Transverse colon (tissue), 4 donors: Measurements from ENCODE around the gene SUPT4H1. TPM values are rescaled to one million over a fixed set of nuclear protein-coding genes. Genes with fewer than 3 reads are reported as not detected.

Experiments
- DNase-seq: peaks from one replicate; pipeline ENCODE4 v3.0.0-alpha.2; 2019
- H3K27ac ChIP-seq, 4 donors: fragments of 200-600 bp; sonication (generic); 2 replicates each; pipeline ENCODE4 v1.5.1; 2016 to 2018; ENCODE audit warnings: inconsistent platforms in 4 of 4
- H3K27me3 ChIP-seq: fragments of 200-600 bp; sonication (generic); 2 replicates; pipeline ENCODE4 v1.5.1; 2017; ENCODE audit warnings: inconsistent platforms
- H3K36me3 ChIP-seq, 4 donors: fragments of 200-600 bp; sonication (generic); 2 replicates each; pipeline ENCODE4 v1.5.1; 2017 to 2019; ENCODE audit warnings: inconsistent platforms in 4 of 4
- H3K4me1 ChIP-seq, 4 donors: fragments of 200-600 bp; sonication (generic); 2 replicates each; pipeline ENCODE4 v1.5.1; 2017 to 2020; ENCODE audit warnings: inconsistent platforms in 4 of 4
- H3K4me3 ChIP-seq, 4 donors: fragments of 200-600 bp; sonication (generic); 1 replicate in 1 of 4; 2 replicates in 3 of 4; pipeline versions ENCODE4 v1.5.1 to v1.6.1; 2017 to 2019; ENCODE audit warnings: inconsistent platforms in 4 of 4
- H3K9me3 ChIP-seq, 2 donors: fragments of 200-600 bp; sonication (generic); 2 replicates each; pipeline ENCODE4 v1.5.1; 2017 to 2019; ENCODE audit warnings: inconsistent platforms in 2 of 2
- EP300 ChIP-seq: sonication (generic); formaldehyde crosslinking; IDR thresholded peaks from one replicate; pipeline ENCODE4 v1.6.1; 2017; ENCODE audit warnings: antibody characterized with exemption, low read depth
- POLR2A ChIP-seq: fragments of 450-650 bp; IDR thresholded peaks from one replicate; pipeline ENCODE4 v1.6.1; 2016; ENCODE audit warnings: antibody characterized with exemption, mild to moderate bottlenecking, moderate library complexity
- POLR2AphosphoS5 ChIP-seq, 3 donors: sonication (generic); formaldehyde crosslinking; IDR thresholded peaks; one replicate each; pipeline ENCODE4 v1.6.1; 2016; ENCODE audit warnings: antibody characterized with exemption in 3 of 3
- WGBS, 2 donors: methylation state at CpG; one replicate each; pipeline ENCODE4 v1.1.5; 2018; ENCODE audit warnings: low coverage in 1 of 2; 5-methylcytosine and 5-hydroxymethylcytosine counted together
- in situ Hi-C, 4 donors: fragments of 200-750 bp; cut with MboI; loops; one replicate each; pipeline versions ENCODE4 v1.15.0 to v1.15.1; 2017; ENCODE audit warnings: low sequenced_read_pairs in 3 of 4, low pct_ligation_motif_present in 1 of 4, low pct_unique_long_range_greater_than_20kb in 1 of 4
- intact Hi-C: fragments of 100-400 bp; cut with DNase I; formaldehyde crosslinking; loops from one replicate; pipeline ENCODE4 v1.15.1; 2023; ENCODE audit warnings: low total_unique reads
- total RNA-seq, 4 donors: library from RNA; depleted of rRNA; stranded (reverse); fragments of >200 nt; gene quantifications; one replicate each; pipeline ENCODE4 v1.1.0, GENCODE V29; 2016
- TF ChIP-seq, protein P1 (sequence below), 5 experiments: fragments of 200-600 bp in 3 of 5; fragments of 450-650 bp in 2 of 5; sonication (generic) in 3 of 5; IDR thresholded peaks; 1 replicate in 2 of 5; 2 replicates in 3 of 5; pipeline ENCODE4 v1.5.1; 2016 to 2017; ENCODE audit warnings: antibody characterized with exemption in 5 of 5, inconsistent platforms in 3 of 5, mild to moderate bottlenecking in 2 of 5, moderate library complexity in 1 of 5

Gene SUPT4H1
- total RNA-seq, 4 donors from 2014 or later = 12.0 to 66.3 (median 40.0) TPM

DNA sequence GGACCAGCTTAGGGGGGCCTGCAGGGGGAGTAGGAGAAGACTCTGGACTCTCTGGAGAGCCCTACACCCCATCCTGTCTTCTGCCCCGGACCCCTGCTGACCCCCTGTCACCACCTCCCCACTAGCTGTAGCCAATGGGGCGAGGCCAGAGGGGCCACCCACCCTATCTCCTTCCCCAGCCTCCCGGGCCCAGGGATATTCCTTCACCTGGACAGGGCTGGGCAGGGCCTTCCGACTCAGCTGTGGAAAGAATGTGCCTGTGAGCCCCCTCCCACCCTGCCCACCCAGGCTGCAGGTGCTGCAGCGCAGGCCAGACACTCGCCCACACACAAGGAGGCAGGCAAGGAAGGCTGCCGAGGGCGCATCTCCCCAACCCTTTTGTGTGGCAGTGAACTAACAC is 46.4 kb downstream of the SUPT4H1 start:
- H3K27ac ChIP-seq = no peak overlapping the region
- in situ Hi-C loops (no loop called here), intact Hi-C loops (loop anchor here (1.0 kb wide), 1 partner anchor 47 kb away; no protein-coding TSS in a partner anchor)
- H3K4me1 ChIP-seq = no peaks in the 10 kb centered on the region
- H3K27me3 ChIP-seq = no peaks in the 10 kb centered on the region
- WGBS, 2 donors = 85% methylated on average over 8 of the region's 8 CpGs; no CpG with 5 or more reads in 1 of the 2 donors
- DNase-seq = no peak
- H3K36me3 ChIP-seq = no peaks in the 10 kb centered on the region
- no peak overlapping the region for H3K4me3 ChIP-seq
- no peaks in the 10 kb centered on the region for H3K9me3 ChIP-seq
- TF ChIP-seq EP300 (no peak), POLR2AphosphoS5 (IDR thresholded peaks at IDR 0.05) (no peak), POLR2A (no peak)
- TF ChIP-seq, protein P1, sequence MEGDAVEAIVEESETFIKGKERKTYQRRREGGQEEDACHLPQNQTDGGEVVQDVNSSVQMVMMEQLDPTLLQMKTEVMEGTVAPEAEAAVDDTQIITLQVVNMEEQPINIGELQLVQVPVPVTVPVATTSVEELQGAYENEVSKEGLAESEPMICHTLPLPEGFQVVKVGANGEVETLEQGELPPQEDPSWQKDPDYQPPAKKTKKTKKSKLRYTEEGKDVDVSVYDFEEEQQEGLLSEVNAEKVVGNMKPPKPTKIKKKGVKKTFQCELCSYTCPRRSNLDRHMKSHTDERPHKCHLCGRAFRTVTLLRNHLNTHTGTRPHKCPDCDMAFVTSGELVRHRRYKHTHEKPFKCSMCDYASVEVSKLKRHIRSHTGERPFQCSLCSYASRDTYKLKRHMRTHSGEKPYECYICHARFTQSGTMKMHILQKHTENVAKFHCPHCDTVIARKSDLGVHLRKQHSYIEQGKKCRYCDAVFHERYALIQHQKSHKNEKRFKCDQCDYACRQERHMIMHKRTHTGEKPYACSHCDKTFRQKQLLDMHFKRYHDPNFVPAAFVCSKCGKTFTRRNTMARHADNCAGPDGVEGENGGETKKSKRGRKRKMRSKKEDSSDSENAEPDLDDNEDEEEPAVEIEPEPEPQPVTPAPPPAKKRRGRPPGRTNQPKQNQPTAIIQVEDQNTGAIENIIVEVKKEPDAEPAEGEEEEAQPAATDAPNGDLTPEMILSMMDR (IDR thresholded peaks at IDR 0.05) = no peak

DNA sequence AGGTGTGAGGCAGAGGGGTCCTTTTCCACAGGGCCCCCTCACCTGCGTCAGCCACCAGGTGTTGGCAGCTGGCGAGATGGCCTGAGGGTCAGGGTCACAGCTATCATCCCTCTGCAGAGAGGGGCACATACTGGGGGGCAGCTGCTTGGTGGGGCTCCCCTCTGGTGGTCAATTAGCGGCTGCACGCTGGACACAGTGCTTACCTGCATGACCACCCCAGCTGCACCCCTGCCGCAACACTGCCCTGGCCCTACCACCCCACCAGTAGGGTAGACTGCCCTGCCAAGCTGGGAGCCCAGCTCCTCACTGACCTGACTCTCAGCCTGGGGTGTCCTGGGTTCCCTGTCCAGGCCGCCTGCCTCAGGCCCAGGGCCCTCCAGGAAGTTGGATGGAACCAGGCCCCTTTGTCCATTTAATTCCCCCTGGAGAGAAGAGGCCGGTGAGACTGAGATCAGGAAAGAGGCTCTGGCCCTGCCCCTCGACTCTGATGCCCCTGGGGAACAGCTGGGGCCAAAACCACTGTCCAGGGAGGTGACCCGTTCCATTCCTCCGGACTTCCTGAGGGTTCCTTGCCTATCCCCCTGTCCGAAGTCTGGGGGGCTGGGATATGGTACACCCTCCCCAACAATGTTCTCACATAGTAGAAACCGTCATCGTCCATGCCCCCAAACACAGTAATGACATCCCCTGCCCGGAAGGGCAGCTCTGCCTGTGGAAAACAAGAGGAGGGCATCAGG is 47.1 kb downstream of the SUPT4H1 start:
- H3K9me3 ChIP-seq = no peaks in the 10 kb centered on the region
- in situ Hi-C loops (no loop called here), intact Hi-C loops (no loop called here)
- no peaks in the 10 kb centered on the region for H3K27me3 ChIP-seq
- H3K36me3 ChIP-seq = no peaks in the 10 kb centered on the region
- WGBS, 2 donors = 85% methylated on average over 9 of the region's 14 CpGs; no CpG with 5 or more reads in 1 of the 2 donors
- TF ChIP-seq, protein P1 (IDR thresholded peaks at IDR 0.05) = no peak
- no peak for TF ChIP-seq EP300
- TF ChIP-seq POLR2A = no peak
- TF ChIP-seq POLR2AphosphoS5 (IDR thresholded peaks at IDR 0.05) = no peak
- no peak overlapping the region for H3K27ac ChIP-seq
- H3K4me3 ChIP-seq = no peak overlapping the region
- DNase-seq = no peak
- no peaks in the 10 kb centered on the region for H3K4me1 ChIP-seq

DNA sequence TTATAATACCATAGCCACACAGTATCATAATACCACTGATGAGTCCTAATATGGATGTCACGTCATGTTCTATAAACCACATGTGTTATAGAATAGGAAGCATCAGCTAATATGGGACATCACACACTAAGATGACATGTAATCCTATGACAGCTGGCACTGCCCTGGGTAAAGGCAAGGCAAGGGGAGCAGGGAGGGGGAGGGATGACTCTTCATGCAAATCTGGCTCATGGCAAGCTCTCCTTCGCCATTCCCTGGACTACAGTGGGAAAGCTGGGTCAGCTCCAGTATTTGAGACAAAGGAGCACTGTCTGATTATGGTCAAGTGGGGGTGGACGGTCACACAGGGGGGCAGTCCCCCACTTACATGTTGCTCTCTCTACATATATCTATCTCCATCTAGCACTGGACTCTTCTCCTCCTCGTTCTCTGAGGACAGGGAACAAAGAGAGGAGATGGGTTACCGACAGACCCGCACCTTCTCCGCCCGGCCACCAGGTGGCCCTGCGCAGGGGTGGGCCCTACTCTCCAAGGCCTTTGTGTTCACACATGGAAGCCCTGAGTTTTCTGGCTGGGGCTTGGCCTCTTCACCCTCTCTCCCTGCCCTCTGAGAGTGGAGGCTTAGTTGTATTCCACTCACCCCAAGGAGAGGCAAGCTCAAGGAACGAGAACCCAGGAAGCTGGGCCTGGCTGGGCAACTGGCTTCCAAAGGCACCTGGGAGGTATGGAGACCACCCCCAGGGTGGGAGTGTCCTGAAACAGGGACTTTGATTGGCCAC is 47.8 kb downstream of the SUPT4H1 start:
- no peaks in the 10 kb centered on the region for H3K36me3 ChIP-seq
- H3K4me1 ChIP-seq = no peaks in the 10 kb centered on the region
- WGBS, 2 donors = 41 to 100% methylated on average over 1 to 10 of the region's 10 CpGs
- peak; percentile 51 for DNase-seq
- no peak overlapping the region for H3K4me3 ChIP-seq
- no peak overlapping the region for H3K27ac ChIP-seq
- in situ Hi-C loops (no loop called here), intact Hi-C loops (loop anchor here (2.0 kb wide), 1 partner anchor 63 kb away; no protein-coding TSS in a partner anchor)
- no peaks in the 10 kb centered on the region for H3K9me3 ChIP-seq
- TF ChIP-seq POLR2AphosphoS5 (IDR thresholded peaks at IDR 0.05) (no peak), POLR2A (no peak)
- TF ChIP-seq, protein P1 (IDR thresholded peaks at IDR 0.05) = peak; percentile 64 to 74 (median 69)
- H3K27me3 ChIP-seq = no peaks in the 10 kb centered on the region

DNA sequence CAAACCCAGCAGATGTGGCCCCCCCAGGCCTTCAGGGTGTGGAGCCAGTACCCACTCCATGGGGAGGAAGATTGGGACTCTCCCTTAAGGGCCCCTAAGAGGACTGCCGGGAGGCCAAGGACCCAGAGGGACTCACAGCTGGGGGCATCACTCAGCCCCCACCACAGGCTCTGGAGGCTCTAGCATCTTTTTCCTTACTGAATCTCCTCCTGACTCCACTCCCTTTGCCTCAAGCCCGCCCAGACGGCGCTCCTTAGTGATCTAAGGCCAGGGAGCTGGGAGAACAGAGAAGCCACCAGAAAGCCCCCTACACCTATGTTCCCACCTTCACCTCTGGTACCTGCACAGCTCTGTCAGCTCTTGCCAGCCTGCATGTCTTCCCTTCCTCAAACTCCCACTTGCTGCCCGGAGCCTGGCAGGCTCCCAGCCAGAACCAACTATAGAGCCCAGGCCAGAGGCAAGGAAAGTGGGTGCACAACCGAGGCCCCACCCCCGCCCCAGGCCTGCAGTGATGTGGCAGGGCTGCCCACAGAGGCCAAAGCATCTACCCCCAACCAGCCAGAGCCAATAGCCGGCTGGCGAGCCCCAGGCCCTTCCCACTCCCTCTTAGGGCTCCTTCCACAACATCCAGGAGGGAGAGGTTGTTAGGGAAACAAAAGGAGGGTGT is 48.9 kb downstream of the SUPT4H1 start:
- Histone ChIP-seq H3K36me3 (no peaks in the 10 kb centered on the region), H3K27me3 (no peaks in the 10 kb centered on the region), H3K4me3 (no peak overlapping the region), H3K4me1 (no peaks in the 10 kb centered on the region), H3K9me3 (no peaks in the 10 kb centered on the region), H3K27ac (no peak overlapping the region)
- no peak for DNase-seq
- TF ChIP-seq, protein P1 (IDR thresholded peaks at IDR 0.05) = no peak
- TF ChIP-seq POLR2AphosphoS5 (IDR thresholded peaks at IDR 0.05) (no peak), EP300 (no peak), POLR2A (no peak)
- 77 to 87% methylated on average over 2 to 9 of the region's 9 CpGs for WGBS, 2 donors
- in situ Hi-C loops (no loop called here), intact Hi-C loops (loop anchor here (2.0 kb wide), 1 partner anchor 64 kb away; no protein-coding TSS in a partner anchor)
